Thyroid gland (tissue), 4 donors: ENCODE results near the gene IYD. TPM values are rescaled to one million over a fixed set of nuclear protein-coding genes. Genes with fewer than 3 reads are reported as not detected.

Experiments
- DNase-seq, 2 donors: peaks; one replicate each; pipeline ENCODE4 v3.0.0-alpha.2; 2019
- H3K27ac ChIP-seq, 3 donors: fragments of 200-600 bp; sonication (generic); 1 replicate in 2 of 3; 2 replicates in 1 of 3; pipeline ENCODE4 v1.5.1; 2016 to 2019; ENCODE audit warnings: mild to moderate bottlenecking in 1 of 3, moderate library complexity in 1 of 3
- H3K27me3 ChIP-seq: fragments of 200-600 bp; sonication (generic); one replicate; pipeline ENCODE4 v1.5.1; 2019
- H3K36me3 ChIP-seq, 2 donors: fragments of 200-600 bp; sonication (generic); one replicate each; pipeline ENCODE4 v1.5.1; 2016 to 2019
- H3K4me1 ChIP-seq, 2 donors: fragments of 200-600 bp; sonication (generic); one replicate each; pipeline ENCODE4 v1.5.1; 2017 to 2019
- H3K4me3 ChIP-seq, 3 donors: fragments of 200-600 bp; sonication (generic); replicated peaks in 1 of 3; 1 replicate in 2 of 3; 2 replicates in 1 of 3; pipeline ENCODE4 v1.5.1; 2016; ENCODE audit warnings: mild to moderate bottlenecking in 1 of 3
- H3K9me3 ChIP-seq: fragments of 200-600 bp; sonication (generic); one replicate; pipeline ENCODE4 v1.5.1; 2017
- POLR2A ChIP-seq, 2 donors: fragments of 450-650 bp; IDR thresholded peaks; one replicate each; pipeline ENCODE4 v1.6.1; 2017; ENCODE audit warnings: antibody characterized with exemption in 2 of 2, mild to moderate bottlenecking in 2 of 2, moderate library complexity in 1 of 2
- WGBS, 2 donors: methylation state at CpG; one replicate each; pipeline ENCODE4 v1.1.5; 2017; 5-methylcytosine and 5-hydroxymethylcytosine counted together
- intact Hi-C: fragments of 100-400 bp; cut with DNase I; formaldehyde crosslinking; loops from one replicate; pipeline ENCODE4 v1.15.1; 2023
- total RNA-seq, 4 donors: library from RNA; depleted of rRNA; stranded (reverse); fragments of >200 nt; gene quantifications; one replicate each; pipeline ENCODE4 v1.2.3, GENCODE V29; 2016
- TF ChIP-seq, protein P1 (sequence below), 6 experiments: fragments of 200-600 bp in 3 of 6; fragments of 450-650 bp in 3 of 6; sonication (generic) in 3 of 6; IDR thresholded peaks; one replicate each; pipeline ENCODE4 v1.5.1; 2016 to 2019; ENCODE audit warnings: antibody characterized with exemption in 6 of 6, mild to moderate bottlenecking in 2 of 6, inconsistent platforms in 1 of 6, moderate library complexity in 1 of 6

Gene IYD
- total RNA-seq, 4 donors from 2014 or later, result 571 to 1,038 (median 665) TPM

GRCh38 chr6:150427037-150427602 is 58.3 kb downstream of the IYD start:
- Histone ChIP-seq H3K36me3 (no peaks in the 10 kb centered on the region), H3K9me3 (no peaks in the 10 kb centered on the region), H3K4me3 (no peak overlapping the region), H3K27ac (no peak overlapping the region), H3K27me3 (no peaks in the 10 kb centered on the region), H3K4me1 (no peaks in the 10 kb centered on the region)
- 85 to 87% methylated on average over 6 of the region's 6 CpGs for WGBS, 2 donors
- no peak for DNase-seq
- intact Hi-C loops, result no loop called here
- no peak for TF ChIP-seq POLR2A (IDR thresholded peaks at IDR 0.05)
- TF ChIP-seq, protein P1, sequence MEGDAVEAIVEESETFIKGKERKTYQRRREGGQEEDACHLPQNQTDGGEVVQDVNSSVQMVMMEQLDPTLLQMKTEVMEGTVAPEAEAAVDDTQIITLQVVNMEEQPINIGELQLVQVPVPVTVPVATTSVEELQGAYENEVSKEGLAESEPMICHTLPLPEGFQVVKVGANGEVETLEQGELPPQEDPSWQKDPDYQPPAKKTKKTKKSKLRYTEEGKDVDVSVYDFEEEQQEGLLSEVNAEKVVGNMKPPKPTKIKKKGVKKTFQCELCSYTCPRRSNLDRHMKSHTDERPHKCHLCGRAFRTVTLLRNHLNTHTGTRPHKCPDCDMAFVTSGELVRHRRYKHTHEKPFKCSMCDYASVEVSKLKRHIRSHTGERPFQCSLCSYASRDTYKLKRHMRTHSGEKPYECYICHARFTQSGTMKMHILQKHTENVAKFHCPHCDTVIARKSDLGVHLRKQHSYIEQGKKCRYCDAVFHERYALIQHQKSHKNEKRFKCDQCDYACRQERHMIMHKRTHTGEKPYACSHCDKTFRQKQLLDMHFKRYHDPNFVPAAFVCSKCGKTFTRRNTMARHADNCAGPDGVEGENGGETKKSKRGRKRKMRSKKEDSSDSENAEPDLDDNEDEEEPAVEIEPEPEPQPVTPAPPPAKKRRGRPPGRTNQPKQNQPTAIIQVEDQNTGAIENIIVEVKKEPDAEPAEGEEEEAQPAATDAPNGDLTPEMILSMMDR (IDR thresholded peaks at IDR 0.05), result no peak

DNA sequence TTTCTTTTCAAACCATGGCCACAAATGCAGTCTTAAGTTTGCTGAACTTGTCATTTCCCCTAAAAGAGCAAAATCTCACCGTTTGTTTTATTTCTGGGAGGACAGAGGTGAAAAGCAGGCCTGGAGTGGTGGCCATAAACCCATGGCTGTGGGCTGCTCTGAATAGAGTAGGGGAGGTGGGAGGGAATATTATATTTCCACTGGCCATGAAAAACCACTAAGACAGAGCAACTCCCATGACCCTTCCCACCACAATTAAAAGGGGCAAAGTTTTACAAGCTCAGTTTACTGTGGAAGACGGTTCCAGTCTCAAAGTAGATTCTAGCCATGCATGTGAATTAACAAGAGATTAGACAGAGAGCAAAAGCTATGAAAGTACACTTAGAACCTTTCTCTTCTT is 59.0 kb downstream of the IYD start:
- Histone ChIP-seq H3K36me3 (no peaks in the 10 kb centered on the region), H3K27ac (no peak overlapping the region), H3K4me1 (no peaks in the 10 kb centered on the region), H3K9me3 (no peaks in the 10 kb centered on the region), H3K27me3 (no peaks in the 10 kb centered on the region), H3K4me3 (no peak overlapping the region)
- DNase-seq, result no peak
- intact Hi-C loops, result no loop called here
- WGBS, 2 donors, result 88% methylated on average over 2 of the region's 2 CpGs
- TF ChIP-seq, protein P1 (IDR thresholded peaks at IDR 0.05), result no peak
- TF ChIP-seq POLR2A (IDR thresholded peaks at IDR 0.05), result no peak

DNA sequence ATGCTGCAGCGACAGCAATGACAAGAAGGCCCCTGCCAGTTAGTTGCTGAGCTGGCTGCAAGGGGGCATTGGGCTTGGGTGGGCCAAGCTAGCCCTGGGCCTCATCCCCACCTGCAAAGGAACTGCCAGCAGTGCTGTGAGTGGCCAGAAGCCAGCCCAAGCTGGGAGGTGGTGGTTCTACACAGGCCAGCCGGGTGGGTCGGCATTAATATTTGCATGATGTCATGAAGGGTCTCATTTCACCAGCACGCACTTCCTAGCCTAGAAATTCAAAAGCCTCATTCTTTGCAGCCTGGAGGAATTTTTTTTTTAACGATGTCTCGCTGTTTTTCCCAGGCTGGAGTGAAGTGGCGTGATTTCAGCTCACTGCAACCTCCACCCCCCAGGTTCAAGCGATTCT is 62.0 kb downstream of the IYD start:
- H3K9me3 ChIP-seq, result no peaks in the 10 kb centered on the region
- intact Hi-C loops, result no loop called here
- no peaks in the 10 kb centered on the region for H3K4me1 ChIP-seq
- no peaks in the 10 kb centered on the region for H3K36me3 ChIP-seq
- TF ChIP-seq POLR2A (IDR thresholded peaks at IDR 0.05), result no peak
- TF ChIP-seq, protein P1 (IDR thresholded peaks at IDR 0.05), result no peak
- 89 to 94% methylated on average over 8 of the region's 8 CpGs for WGBS, 2 donors
- no peak for DNase-seq
- H3K27ac ChIP-seq, result no peak overlapping the region
- no peak overlapping the region for H3K4me3 ChIP-seq
- no peaks in the 10 kb centered on the region for H3K27me3 ChIP-seq

DNA sequence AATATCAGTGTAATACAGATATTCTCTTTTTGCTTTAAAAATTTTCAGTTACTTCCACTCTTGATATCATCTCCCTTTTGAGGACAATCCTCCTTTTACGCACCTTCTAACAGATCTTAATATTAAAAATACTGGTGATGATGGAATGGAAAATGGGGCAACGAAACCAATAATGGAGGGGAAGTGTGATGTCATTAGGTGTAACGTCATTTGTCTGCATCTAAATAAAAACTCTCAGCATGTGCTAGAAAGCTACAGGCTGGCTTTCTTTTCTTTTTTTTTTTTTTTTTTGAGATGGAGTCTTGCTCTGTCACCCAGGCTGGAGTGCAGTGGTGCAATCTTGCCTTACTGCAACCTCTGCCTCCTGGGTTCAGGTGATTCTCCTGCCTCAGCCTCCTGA is 66.5 kb downstream of the IYD start:
- DNase-seq, result no peak
- WGBS, 2 donors, result 92 to 94% methylated on average over 3 of the region's 3 CpGs

DNA sequence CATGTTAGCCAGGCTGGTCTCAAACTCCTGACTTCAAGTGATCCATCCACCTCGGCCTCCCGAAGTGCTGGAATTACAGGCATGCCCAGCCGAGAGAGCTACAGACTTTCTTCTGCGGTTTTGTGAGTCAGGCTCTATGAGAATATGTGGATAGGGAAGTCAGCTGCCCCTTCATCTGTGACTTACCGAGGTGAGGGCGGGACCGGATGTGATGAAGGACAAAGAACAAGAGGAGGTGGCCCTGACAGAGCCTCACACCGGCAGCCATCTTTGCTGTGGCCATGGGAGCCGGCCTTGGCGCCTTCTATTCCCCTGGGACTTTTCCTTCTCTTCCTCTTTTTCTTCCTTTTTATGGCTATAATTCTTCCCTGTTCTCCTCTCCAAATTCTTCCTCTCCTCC is 67.0 kb downstream of the IYD start:
- Histone ChIP-seq H3K9me3 (no peaks in the 10 kb centered on the region), H3K4me1 (no peaks in the 10 kb centered on the region), H3K36me3 (no peaks in the 10 kb centered on the region), H3K27me3 (no peaks in the 10 kb centered on the region), H3K27ac (no peak overlapping the region), H3K4me3 (no peak overlapping the region)
- intact Hi-C loops, result no loop called here
- TF ChIP-seq POLR2A (IDR thresholded peaks at IDR 0.05), result no peak
- TF ChIP-seq, protein P1 (IDR thresholded peaks at IDR 0.05), result no peak
- 84% methylated on average over 10 of the region's 10 CpGs for WGBS, 2 donors
- DNase-seq, result no peak

More for the DNA sequence above, 66.5 kb downstream of the IYD start:
- H3K4me3 ChIP-seq, result no peak overlapping the region
- no peak overlapping the region for H3K27ac ChIP-seq
- H3K36me3 ChIP-seq, result no peaks in the 10 kb centered on the region
- intact Hi-C loops, result no loop called here
- no peaks in the 10 kb centered on the region for H3K27me3 ChIP-seq
- TF ChIP-seq, protein P1 (IDR thresholded peaks at IDR 0.05), result no peak
- TF ChIP-seq POLR2A (IDR thresholded peaks at IDR 0.05), result no peak
- no peaks in the 10 kb centered on the region for H3K9me3 ChIP-seq
- no peaks in the 10 kb centered on the region for H3K4me1 ChIP-seq
